ENCODE measurements around the gene SLC22A31.
"Not testable (repeated sequence)": the region's sequence is repeated elsewhere in the genome, so short reads cannot be mapped to it uniquely, and the experiment has no call there.

The SLC22A31 gene

DNA sequence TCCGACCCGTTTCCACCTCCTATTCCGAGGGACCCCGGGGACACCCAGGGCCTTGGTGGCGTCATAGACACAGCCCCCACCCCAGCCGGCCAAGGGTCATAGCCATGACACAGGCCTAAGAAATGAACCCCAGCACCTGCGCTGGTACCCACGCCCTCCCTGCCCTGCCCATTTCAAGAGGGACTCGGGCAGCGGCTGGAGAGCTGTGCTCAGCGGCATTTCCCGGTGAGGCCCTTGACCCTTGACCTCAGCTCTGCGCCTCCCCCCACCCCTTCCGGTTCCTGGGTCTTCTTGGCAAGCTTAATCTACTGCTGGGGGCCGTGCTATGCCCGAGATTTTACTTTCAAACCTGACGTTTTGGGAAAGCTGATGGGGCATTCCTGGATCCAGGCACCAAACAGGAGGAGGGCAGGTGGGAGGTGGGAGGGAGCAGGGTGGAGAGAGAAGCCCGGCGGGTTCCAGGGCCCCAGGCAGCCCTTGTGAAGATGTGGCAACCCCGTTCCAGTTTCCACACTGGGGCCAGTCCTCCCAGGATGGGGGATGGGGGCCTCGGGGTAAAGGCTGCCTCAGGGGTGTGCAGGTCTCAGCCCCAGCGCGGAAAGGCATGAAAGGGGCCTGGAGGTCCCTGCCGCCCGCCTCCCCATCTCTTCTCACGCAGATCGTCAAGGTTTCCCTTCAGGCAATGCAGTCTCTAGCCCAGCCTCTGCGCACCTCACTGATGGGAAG, at the start of gene SLC22A31:
Gene SLC22A31, minus strand, starts transcription at position 414 of the 726 bp plus-strand sequence. Its CDS starts 36 bp downstream, at position 378.
- no peak for TF ChIP-seq CTCF (IDR thresholded peaks at IDR 0.05; ENCODE audit: low read depth, low read length, missing control alignments)
- in situ Hi-C loops (cut with HindIII; ENCODE audit: low sequenced_read_pairs): loop anchor here (5.0 to 25.0 kb wide), 3 partner anchors 83 to 445 kb away; no protein-coding TSS in a partner anchor
- no peak for DNase-seq (ENCODE audit: low read depth)
- no peak within 1 kb of the TSS for H3K4me3 ChIP-seq (ENCODE audit: low read depth, low read length)

DNA sequence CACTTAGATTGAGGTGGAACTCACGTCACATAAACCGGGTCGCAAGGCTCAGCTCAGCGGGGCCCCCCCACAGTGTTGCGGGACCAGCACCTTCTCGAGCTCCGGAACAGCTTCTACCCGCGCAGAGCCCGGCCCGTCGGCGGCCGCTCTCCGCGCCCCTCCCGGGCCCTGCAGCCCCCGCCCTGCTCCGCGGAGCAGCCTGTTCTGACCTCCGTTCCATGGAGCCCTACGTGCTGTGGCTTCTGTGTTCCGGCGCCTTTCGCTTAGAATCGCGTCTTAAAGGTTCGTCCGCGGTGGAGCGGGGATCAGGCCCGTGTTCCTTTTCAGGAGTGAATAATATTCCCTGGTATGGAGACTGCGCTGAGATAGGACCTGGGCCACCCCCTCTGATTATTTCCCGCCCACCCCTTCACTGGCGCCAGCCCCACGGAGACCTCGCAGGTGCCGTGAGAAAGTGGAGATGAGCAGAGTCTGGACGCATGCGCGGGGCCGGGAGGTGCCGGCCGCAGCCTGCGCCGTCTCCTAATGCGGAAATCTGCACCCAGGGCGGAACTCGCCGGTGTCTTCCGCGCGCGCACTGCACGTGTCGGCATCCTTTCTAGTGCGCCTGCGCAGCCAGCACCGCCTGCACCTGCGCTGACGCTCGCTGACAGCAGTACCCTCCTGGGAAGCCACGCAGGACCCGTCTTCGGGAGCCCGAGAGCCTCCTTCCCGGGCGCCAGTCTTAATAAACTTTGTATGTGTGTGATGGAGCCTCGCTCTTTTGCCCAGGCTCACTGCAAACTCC, 48.1 kb upstream of the SLC22A31 start:
- H3K4me3 ChIP-seq (ENCODE audit: low read depth, low read length): peak overlapping the region; percentile 45
- in situ Hi-C loops (cut with HindIII; ENCODE audit: low sequenced_read_pairs): no loop called here
- DNase-seq (ENCODE audit: low read depth): no peak
- TF ChIP-seq CTCF (IDR thresholded peaks at IDR 0.05; ENCODE audit: low read depth, low read length, missing control alignments): no peak

DNA sequence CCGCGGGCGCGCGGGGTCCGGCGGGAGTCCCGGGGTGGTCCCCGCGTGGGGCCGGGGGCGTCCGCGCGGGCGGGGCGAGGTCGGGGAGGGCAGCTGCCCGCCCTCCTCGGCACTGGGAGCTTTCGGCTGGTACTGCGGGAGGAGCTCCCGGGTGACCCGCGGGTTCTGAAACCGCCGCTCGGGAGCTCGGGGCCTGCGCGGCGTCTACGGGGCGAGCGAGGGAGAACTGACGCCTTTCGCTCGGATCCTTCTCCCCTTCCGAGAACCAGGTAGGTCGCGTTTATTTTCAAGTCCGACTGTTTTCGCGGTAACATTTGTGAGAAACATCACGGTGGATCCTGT, 47.4 kb upstream of the SLC22A31 start:
- DNase-seq (ENCODE audit: low read depth); in situ Hi-C loops (cut with HindIII; ENCODE audit: low sequenced_read_pairs): not testable (repeated sequence)
- H3K4me3 ChIP-seq (ENCODE audit: low read depth, low read length): peak overlapping the region; percentile 45

GRCh38 chr16:89246903-89247733, 46.8 kb upstream of the SLC22A31 start:
- in situ Hi-C loops (cut with HindIII; ENCODE audit: low sequenced_read_pairs): no loop called here
- peak overlapping the region; percentile 45 for H3K4me3 ChIP-seq (ENCODE audit: low read depth, low read length)

DNA sequence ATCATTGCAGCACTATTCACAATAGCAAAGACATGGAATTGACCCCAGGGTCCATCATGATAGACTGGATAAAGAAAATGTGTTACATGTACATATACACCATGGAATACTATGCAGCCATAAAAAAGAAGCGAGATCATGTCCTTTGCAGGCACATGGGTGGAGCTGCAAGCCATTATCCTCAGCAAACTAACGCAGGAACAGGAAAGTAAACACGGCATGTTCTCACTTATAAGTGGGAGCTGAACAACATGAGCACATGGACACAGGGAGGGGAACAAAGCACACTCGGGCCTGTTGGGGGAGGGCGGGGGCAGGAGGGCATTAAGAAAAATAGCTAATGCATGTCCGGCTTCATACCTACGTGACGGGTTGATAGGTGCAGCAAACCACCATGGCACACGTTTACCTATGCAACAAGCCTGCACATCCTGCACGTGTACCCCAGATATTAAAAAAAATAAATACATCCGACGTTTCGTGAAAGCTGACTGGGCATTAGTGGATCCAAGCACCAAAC, 46.1 kb upstream of the SLC22A31 start:
- in situ Hi-C loops (cut with HindIII; ENCODE audit: low sequenced_read_pairs): no loop called here
- peak overlapping the region; percentile 45 for H3K4me3 ChIP-seq (ENCODE audit: low read depth, low read length)
- no peak for DNase-seq (ENCODE audit: low read depth)
- TF ChIP-seq CTCF (IDR thresholded peaks at IDR 0.05; ENCODE audit: low read depth, low read length, missing control alignments): no peak

More at GRCh38 chr16:89246903-89247733, 46.8 kb upstream of the SLC22A31 start:
- peak; percentile 37 for DNase-seq (ENCODE audit: low read depth)
- no peak for TF ChIP-seq CTCF (IDR thresholded peaks at IDR 0.05; ENCODE audit: low read depth, low read length, missing control alignments)

- in situ Hi-C loops (cut with HindIII; ENCODE audit: low sequenced_read_pairs): no loop called here
- no peak overlapping the region for H3K4me3 ChIP-seq (ENCODE audit: low read depth, low read length)
- DNase-seq (ENCODE audit: low read depth): no peak
- no peak for TF ChIP-seq CTCF (IDR thresholded peaks at IDR 0.05; ENCODE audit: low read depth, low read length, missing control alignments)
Observed at GRCh38 chr16:89244754-89245153, 44.4 kb upstream of the SLC22A31 start.

GRCh38 chr16:89244264-89244663, 43.9 kb upstream of the SLC22A31 start:
- in situ Hi-C loops (cut with HindIII; ENCODE audit: low sequenced_read_pairs); DNase-seq (ENCODE audit: low read depth); H3K4me3 ChIP-seq (ENCODE audit: low read depth, low read length): not testable (repeated sequence)

Measured in astrocyte of the cerebellum (primary cell).